ENCODE results near the gene PRKCZ. TPM values are rescaled to one million over a fixed set of nuclear protein-coding genes. Genes with fewer than 3 reads are reported as not detected.
"Not testable (repeated sequence)": the region's sequence is repeated elsewhere in the genome, so short reads cannot be mapped to it uniquely, and the experiment has no call there.

PRKCZ gene
- polyA plus RNA-seq, 3 donors, result 0.74 to 1.9 (median 1.4) TPM

- peaks cover 19 to 29% (median 23%) of the 10 kb centered on the region in 7 donors for H3K9me3 Mint-ChIP-seq
- H3K27me3 Mint-ChIP-seq (ENCODE audit: low read depth in 3 of 3), result peaks cover 2 to 6% (median 4%) of the 10 kb centered on the region in 3 donors
- Histone ChIP-seq H3K4me3 (replicated peaks in 1 of 3; ENCODE audit: low read depth in 2 of 3, low read length in 3 of 3) (no peak overlapping the region), H3K27me3 (ENCODE audit: control insufficient read depth in 2 of 2, insufficient read depth in 2 of 2, low read length in 2 of 2) (no peaks in the 10 kb centered on the region), H3K4me2 (replicated peaks; ENCODE audit: extremely low read depth, low read length, poor library complexity, severe bottlenecking) (no peak overlapping the region), H3K9ac (ENCODE audit: insufficient read depth, low read length, poor library complexity, severe bottlenecking) (no peak overlapping the region), H3K27ac (ENCODE audit: low read depth in 1 of 2, low read length in 2 of 2) (no peak overlapping the region), H3K4me1 (ENCODE audit: control insufficient read depth in 1 of 2, insufficient read depth in 2 of 2, low read length in 2 of 2) (no peaks in the 10 kb centered on the region), H3K79me2 (ENCODE audit: insufficient read depth, low read length) (no peaks in the 10 kb centered on the region), H3K9me3 (replicated peaks in 1 of 2; ENCODE audit: control insufficient read depth in 1 of 2, insufficient read depth in 1 of 2, low read length in 2 of 2) (peaks cover 16 to 24% of the 10 kb centered on the region in 2 donors), H2AFZ (ENCODE audit: insufficient read depth, low read depth, low read length, poor library complexity, severe bottlenecking) (no peak overlapping the region), H4K20me1 (ENCODE audit: insufficient read depth, low read length) (no peaks in the 10 kb centered on the region), H3K36me3 (replicated peaks in 1 of 2; ENCODE audit: control insufficient read depth in 1 of 2, insufficient read depth in 2 of 2, low read length in 2 of 2) (no peaks in the 10 kb centered on the region)
- no peak for TF ChIP-seq CTCF (IDR thresholded peaks at IDR 0.05)
- intact Hi-C loops (cut with micrococcal nuclease), result loop anchor here in 1 of 2 donors (5.0 kb wide), 1 partner anchor 79 kb away; no protein-coding TSS in a partner anchor
- H3K4me1 Mint-ChIP-seq, result peaks cover 4% of the 10 kb centered on the region
- no peak for DNase-seq
- no peak overlapping the region for H3K4me3 Mint-ChIP-seq
- WGBS (ENCODE audit: insufficient coverage), result 95% methylated on average over 26 of the region's 26 CpGs
- no peaks in the 10 kb centered on the region for H3K36me3 Mint-ChIP-seq
- no peak overlapping the region for H3K27ac Mint-ChIP-seq
These were observed 43.4 kb downstream of the PRKCZ start for GRCh38 chr1:2093636-2094035.

- H3K4me2 ChIP-seq (replicated peaks; ENCODE audit: extremely low read depth, low read length, poor library complexity, severe bottlenecking); H2AFZ ChIP-seq (ENCODE audit: insufficient read depth, low read depth, low read length, poor library complexity, severe bottlenecking); H3K27ac ChIP-seq (ENCODE audit: low read depth in 1 of 2, low read length in 2 of 2); H3K79me2 ChIP-seq (ENCODE audit: insufficient read depth, low read length); H3K4me1 ChIP-seq (ENCODE audit: control insufficient read depth in 1 of 2, insufficient read depth in 2 of 2, low read length in 2 of 2); H3K27ac Mint-ChIP-seq; DNase-seq; H3K4me3 Mint-ChIP-seq; H3K36me3 ChIP-seq (replicated peaks in 1 of 2; ENCODE audit: control insufficient read depth in 1 of 2, insufficient read depth in 2 of 2, low read length in 2 of 2); H3K27me3 Mint-ChIP-seq (ENCODE audit: low read depth in 3 of 3); H4K20me1 ChIP-seq (ENCODE audit: insufficient read depth, low read length); H3K4me3 ChIP-seq (replicated peaks in 1 of 3; ENCODE audit: low read depth in 2 of 3, low read length in 3 of 3); H3K4me1 Mint-ChIP-seq; H3K9ac ChIP-seq (ENCODE audit: insufficient read depth, low read length, poor library complexity, severe bottlenecking); H3K27me3 ChIP-seq (ENCODE audit: control insufficient read depth in 2 of 2, insufficient read depth in 2 of 2, low read length in 2 of 2); H3K36me3 Mint-ChIP-seq: not testable (repeated sequence)
- H3K9me3 Mint-ChIP-seq, result peaks cover 19 to 31% (median 26%) of the 10 kb centered on the region in 7 donors
- intact Hi-C loops (cut with micrococcal nuclease), result loop anchor here in 1 of 2 donors (5.0 kb wide), 1 partner anchor 78 kb away; no protein-coding TSS in a partner anchor
- peaks cover 16 to 24% of the 10 kb centered on the region in 2 donors for H3K9me3 ChIP-seq (replicated peaks in 1 of 2; ENCODE audit: control insufficient read depth in 1 of 2, insufficient read depth in 1 of 2, low read length in 2 of 2)
- WGBS (ENCODE audit: insufficient coverage), result 98% methylated on average over 32 of the region's 60 CpGs
These were observed 44.3 kb downstream of the PRKCZ start for GRCh38 chr1:2094269-2095158.
